NCI-H146 treated with DMSO at 0.1 percent for 48 hours (cell line): Measurements from ENCODE around the gene RASGRP2.

Experiments
- DNase-seq: peaks from one replicate; lab custom pipeline; 2025; ENCODE audit not compliant: unreplicated experiment; lab: John Stamatoyannopoulos, UW

RASGRP2 gene

GRCh38 chr11:64742087-64742888, 1.7 kb downstream of the RASGRP2 start:
- no peak for DNase-seq

GRCh38 chr11:64741375-64742086, 2.4 kb downstream of the RASGRP2 start:
- no peak for DNase-seq

DNA sequence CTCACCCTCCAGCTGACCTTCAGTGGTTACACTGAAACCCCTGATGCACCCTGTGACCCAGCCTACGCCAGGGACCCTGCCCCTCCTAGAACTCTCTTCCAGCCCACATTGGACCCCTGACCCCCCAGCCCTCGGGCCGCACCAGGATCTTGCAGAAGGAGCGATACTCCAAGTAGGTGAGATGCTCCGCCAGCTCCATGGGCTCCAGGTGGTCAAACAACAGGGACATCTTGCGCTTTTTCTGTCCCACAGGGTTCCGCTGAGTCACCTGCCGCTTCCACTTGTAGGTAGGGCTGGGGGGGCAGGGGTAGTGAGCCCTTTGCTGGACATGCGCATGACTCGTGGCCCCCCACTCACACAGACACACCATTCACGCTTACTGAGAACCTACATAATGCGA, 4.1 kb downstream of the RASGRP2 start:
- DNase-seq: no peak

DNA sequence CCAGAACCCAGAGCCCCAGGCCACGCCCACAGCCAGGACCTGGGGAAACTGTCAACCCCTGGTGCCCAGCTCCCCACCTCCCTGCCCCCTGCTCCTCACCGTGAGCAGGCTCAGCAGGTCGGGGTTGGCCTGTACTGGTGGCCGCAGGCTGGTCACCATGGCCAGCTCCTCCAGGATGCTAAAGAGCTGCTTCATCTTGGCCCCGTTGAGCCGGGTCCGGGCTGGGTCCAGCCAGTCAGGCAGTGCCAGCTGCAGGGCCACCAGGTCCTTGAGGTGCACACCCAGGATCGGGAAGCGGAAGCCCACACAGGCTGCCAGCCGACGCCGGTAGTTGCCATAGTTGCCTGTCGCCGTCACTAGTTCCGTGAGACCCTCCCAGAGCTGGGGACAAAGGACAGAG, 7.3 kb downstream of the RASGRP2 start:
- no peak for DNase-seq

DNA sequence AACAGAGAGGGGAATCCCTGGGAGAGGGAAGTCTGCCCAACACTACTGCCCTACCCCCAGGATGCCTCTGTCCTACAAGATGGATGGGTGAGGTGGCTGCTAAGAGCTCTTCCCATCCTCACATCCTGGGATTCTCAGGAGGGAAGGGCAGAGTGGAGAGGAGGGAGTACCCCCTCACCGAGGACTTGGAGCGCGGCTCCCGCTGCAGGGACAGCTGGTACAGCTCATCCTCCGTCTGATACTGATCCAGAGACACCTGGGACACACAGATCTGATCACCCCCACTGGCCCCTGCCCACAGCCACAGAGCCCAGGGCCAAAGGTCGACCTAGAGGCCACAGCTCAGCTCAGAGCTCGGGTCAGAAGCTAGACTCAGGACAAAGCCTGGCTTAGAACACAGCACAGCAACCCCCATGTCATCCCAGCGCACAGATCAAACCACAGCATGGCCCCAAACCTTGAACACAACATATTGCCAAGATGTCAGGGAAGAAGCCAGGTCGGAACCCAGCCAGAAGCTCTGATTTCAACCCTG, 8.2 kb downstream of the RASGRP2 start:
- no peak for DNase-seq

DNA sequence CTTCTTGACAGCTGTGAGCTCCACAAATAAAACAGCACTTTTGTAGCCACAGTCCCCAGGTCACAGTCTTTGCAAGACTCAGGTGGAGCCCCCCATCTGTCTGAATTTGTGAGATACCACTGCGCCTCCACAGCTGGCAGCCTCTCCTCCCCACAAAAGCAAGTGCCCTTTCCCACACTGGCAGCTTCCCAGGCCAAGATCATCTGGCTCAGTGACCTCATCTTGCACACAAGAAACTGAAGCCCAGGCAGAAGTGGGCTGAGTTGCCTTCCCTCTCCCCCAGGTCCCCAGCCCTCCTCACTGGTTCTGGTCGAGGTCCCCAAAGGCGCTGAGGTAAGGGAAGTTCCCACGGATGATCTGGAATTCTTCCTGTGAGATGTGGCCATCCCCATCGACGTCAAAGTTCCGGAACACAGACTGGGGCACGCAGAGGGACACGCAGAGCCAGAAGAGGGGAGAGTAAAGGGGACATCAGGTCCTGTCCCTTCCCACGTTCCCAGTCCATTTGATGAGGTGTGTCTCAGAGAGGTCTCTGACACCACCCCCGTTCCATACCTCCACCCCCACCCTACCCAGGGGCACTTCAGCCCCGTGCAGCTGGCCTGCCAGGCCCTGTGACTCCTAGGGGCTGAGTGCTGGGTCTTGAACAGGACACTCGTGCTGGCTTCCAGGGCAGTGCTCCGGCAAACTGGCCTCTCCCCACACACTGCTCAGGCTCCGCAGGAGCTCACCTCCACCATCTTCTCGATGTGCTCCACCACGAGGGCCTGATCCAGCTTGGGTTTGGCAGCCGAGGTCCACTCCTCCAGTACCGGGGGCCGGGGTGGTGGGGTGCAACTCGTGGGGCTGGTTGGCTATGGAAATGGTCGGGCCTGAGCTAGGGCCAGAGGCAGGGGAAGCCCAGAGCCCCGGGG, 8.9 kb downstream of the RASGRP2 start:
- DNase-seq: no peak

DNA sequence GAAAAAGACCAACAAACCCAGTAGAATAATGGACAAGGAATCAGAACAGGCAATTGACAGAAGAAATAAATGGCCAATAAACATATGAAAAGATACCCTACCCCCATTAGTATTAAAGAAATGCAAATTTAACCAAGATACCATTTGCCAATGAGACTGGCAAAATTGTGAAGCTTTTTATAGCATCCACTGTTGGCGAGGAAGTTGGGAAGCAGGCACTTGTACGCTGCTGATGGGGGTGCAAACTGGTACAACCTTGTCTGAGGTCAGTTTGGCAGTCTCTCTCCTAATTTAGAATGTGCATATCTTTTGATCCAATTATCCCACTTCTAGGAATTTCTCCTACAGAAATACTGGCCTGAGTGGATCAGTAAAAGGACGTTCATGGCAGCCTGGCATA, 12.3 kb downstream of the RASGRP2 start:
- DNase-seq: no peak

GRCh38 chr11:64729851-64730382, 14.0 kb downstream of the RASGRP2 start:
- no peak for DNase-seq

DNA sequence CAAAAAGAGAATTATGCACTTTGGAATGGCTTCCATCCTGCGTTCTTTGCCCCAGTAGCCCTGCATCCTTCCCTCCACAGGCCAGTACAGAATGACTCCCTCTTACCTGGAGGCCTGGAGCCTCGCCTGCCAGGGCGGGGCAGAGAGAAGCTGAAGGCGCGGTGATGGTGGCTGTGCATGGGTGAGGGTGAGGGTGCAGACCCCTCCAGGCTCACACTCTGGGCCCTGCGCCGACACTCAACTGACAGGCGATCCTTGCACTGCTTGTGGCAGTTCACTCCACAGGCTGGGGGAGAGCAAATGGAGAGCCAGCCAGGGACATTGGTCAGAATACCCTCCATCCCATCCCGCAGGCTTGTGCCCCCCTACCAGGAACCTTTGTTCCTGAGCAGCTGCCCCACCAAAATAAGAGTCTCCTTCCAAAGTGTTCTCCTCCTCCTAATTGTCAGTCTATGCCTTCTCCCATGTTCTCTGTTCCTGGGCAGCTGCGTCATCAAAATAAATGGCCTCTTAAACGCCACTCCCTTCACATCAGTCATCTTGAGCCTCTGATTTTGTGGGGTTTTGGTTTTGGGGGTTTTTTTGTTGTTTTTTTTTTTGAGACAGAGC, 15.1 kb downstream of the RASGRP2 start:
- no peak for DNase-seq

- no peak for DNase-seq
Measured at GRCh38 chr11:64726867-64727530, 16.9 kb downstream of the RASGRP2 start.

- no peak for DNase-seq
Measured at GRCh38 chr11:64726211-64726641, 17.7 kb downstream of the RASGRP2 start.

GRCh38 chr11:64724863-64725532, 18.9 kb downstream of the RASGRP2 start:
- DNase-seq: no peak

GRCh38 chr11:64723907-64724862, 19.8 kb downstream of the RASGRP2 start:
- no peak for DNase-seq

- peak; percentile 67 for DNase-seq
Measured at GRCh38 chr11:64723117-64723906, 20.6 kb downstream of the RASGRP2 start, which contains the start of gene NRXN2. TSS of gene NRXN2 (minus strand) at chr11:64723197. CDS start at chr11:64713699, 9,498 bp downstream.

DNA sequence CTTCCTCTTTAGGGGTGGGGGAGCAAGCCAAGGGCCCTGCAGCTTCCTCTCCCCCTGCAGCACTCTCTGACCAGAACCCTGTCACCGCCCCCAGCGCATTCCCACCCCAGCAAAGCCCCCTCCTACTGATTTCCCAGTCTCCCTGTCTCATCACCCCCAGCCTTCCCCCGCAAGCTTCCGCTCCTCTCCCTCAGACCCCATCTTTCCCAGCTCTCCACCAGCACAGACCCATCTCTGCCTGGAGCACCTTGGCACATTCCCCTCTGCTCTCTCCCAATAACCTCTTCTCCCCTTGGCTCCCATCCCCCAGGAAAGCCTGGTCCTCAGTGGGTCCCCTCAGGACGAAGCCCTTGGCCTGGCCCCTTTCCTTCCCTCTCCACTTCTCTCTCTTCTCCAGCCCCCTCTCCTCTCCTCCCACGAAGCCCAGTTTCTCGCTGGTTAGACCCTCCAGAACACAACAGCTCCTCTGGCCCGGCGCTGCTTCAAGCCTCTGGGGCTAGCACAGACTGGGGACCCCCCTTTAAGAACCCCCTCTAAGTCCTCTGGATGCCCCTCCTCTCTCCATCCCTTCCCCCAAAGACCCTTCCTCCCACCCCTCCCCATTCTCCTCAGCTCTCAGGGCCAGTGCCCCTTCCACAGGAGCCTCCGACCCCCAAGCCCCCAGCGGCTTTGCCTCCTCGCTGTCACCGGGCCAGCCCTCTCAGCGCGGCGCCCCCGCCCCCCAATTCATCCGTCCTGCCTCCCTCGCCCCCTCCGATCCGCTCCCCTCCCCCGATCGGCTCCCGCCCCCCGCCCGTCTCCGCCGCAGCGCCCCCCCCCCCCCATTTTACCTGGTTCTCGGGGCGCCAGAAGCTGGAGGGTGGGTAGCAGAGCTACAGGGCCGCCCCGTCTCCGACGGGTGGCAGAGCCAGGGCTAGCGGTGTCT, 21.5 kb downstream of the RASGRP2 start:
- no peak for DNase-seq

DNA sequence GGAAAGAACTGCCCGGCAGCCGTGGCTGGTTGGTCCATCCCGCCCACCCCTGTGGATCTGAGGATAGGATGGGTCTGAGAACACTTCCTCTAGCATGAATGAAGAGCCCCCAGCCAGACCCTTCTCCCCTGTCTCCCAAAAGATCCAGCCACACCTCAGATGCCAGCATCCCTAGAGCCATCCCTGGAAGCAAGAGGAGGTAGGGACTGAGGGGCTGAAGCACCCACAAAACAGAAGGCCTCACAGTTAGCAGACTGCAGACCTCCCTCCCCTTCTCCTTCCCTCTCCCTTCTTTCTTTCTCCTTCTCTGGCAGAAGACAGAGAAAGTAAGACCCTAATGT, 22.6 kb downstream of the RASGRP2 start:
- DNase-seq: no peak
